OCI-LY7 (cell line): ENCODE measurements around the gene PCNX3.

Experiments
- CTCF ChIP-seq: fragments of 200-600 bp; sonication (generic); conservative IDR thresholded peaks from 2 replicates; pipeline ENCODE4 v1.5.1; 2014; ENCODE audit warnings: mild to moderate bottlenecking, antibody characterized with exemption, low read length, moderate library complexity, mixed read lengths
- EZH2phosphoT487 ChIP-seq: fragments of 200-600 bp; sonication (generic); IDR thresholded peaks from 2 replicates; pipeline ENCODE4 v1.6.1; 2018; ENCODE audit warnings: low read depth, borderline replicate concordance, mild to moderate bottlenecking, mixed run types, antibody characterized with exemption, low read length, moderate library complexity, mixed read lengths

GRCh38 chr11:65578134-65578533, 37.4 kb upstream of the PCNX3 start:
- TF ChIP-seq CTCF (no peak), EZH2phosphoT487 (no peak)
